T-helper 22 cell (primary cell): ENCODE data around the gene CASK.
"Not testable (repeated sequence)": the region's sequence is repeated elsewhere in the genome, so short reads cannot be mapped to it uniquely, and the experiment has no call there.

ENCODE experiments used
- DNase-seq: peaks from one replicate; pipeline ENCODE4 v3.0.0-alpha.2; 2020; ENCODE audit warnings: low read depth

CASK gene

DNA sequence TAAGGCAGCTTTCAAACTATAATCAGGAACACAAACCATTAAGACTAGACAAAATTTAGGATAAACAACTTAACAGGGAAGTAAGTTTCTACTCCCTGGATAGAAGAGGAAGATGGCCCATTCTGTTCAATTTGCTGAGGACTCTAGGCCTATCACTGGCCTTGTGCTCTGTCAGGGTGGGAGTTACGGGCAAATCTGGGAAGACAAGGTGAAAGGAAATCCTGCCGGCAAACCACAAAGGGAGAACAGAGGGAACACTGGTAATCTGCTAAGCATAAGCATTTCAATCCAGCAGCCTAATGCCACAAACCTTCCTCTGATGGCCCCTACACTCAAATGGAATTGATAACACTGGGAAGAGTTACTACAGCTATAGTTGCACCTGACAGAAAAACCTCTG is 191.1 kb downstream of the CASK start:
- no peak for DNase-seq

DNA sequence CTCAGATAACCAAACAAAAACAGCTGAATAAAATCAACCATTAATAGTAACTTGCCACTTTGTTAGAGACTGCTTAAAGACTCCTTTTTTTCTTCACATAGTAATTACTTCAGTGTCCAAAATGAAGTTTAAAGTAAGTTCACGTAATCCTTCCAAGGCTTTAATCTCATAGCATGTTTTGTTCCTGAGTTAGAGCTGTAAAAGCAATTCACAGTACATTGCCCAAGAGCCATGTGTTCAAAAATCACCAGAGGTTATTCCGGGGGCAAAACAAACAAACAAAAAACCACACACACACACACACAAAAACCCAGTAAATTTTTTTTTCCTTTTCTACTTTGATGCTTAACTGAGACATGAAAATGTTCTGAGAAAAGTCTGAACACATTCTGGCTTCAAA is 193.3 kb downstream of the CASK start:
- DNase-seq: no peak

DNA sequence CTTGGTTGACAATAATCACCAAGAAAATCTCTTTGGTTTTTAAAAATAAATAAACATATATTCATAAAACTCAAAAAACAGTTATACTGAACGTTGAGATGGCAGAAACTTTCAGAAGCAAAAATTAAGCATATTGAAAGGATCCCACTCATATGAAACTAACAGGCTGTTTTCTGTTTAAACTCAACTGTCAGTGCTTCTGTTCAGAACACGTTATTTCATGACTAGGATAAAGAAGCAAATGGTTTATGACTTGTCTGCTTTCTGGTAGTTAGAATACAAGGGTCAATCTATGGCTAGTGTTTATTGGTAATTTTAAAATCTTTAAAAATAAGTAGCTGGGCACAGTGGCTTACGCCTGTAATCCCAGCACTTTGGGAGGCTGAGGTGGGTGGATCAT is 195.2 kb downstream of the CASK start:
- DNase-seq: no peak

DNA sequence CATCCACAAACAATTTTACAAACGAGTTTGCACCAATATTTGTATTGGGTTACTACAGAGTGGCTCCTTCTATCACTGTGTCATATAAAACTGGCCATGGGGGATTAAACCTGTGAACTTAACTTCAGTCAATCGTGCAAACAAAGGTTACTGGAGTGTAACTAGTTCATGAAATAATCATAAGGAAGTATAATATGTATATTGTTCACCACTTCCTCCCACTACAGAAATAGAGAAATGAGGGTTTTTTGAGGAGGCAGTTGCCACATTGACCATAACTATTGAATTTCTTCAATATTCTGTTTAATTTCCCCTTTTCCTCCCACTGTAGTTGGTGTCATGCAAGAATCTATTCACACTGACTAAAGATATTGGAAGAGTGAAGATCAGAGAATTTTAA is 199.5 kb downstream of the CASK start, which contains the start of gene GPR82:
Gene GPR82, plus strand, starts transcription at position 356 of the 400 bp plus-strand sequence. CDS start 2,846 bp downstream, outside the sequence.
- no peak for DNase-seq

DNA sequence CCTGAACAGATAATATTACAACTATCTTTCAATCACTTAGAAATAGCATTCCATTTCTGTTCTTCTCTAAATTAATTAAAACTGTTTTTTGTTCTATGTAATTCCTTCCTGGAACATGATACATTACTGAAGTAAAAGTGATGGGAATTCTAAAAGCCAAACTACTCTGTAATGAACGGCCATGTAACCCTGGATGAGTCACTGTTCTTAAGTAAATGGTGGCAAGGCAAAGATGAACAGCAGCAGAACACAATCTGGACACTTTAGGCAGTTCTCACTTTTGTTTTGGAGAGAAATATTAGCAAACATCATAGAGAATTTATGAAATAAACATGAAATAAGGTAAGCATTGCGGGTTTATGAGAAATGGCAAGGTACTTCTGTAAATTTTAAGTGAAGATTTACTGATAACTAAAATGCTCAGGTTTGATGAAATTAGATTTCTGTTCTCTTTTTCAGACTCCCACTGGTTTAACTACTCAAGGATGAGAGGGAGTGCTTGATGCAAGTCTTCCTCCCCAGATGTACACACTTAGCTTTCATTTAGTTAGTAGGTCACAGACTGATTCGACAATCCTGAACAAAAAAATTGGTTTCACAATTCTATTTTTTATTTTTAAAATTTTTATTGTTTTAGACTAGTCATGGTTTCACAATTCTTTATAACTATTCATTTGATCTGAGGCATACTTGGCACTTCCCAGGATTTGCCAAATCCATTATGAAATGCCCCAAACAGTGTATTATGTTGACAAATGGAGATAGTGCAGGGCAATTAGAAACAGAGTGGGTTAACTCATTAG is 200.3 kb downstream of the CASK start:
- DNase-seq: no peak

DNA sequence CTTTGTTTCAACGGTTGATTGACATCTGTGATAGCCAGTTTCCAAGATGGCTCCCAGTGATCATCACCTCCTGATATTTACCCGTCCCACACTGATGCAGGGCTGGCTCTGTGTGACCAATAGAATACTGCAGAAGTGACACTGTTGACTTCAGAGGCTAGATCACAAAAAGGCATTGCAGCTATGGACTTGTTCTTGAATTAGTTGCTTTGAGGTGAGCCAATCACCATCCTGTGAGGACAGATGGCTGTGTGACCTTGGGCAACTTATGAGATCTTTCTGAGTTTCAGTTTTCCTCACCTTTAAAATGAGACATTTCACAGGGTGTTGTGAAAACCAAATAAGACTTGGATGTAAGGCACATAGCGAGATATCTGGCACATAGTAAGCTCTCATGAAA is 201.1 kb downstream of the CASK start:
- no peak for DNase-seq

DNA sequence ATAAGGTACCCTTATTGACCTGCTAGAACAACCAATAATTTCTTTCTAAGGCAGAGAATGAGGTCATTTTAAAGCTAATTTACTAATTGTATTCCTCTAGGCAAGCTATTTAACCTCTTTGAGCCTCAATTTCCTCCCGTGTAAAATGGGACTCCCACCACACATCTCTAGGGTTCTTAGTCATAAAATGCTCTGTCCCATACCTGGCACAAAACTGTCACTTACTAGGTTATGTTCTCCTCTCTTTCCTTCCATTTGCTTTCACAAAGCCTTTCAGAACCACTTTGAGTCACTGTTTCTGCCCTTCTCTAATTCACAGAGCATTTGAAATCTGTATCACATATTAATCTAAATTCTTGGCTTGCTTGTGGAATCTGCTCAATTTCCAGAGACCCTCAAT is 201.8 kb downstream of the CASK start:
- DNase-seq: no peak

DNA sequence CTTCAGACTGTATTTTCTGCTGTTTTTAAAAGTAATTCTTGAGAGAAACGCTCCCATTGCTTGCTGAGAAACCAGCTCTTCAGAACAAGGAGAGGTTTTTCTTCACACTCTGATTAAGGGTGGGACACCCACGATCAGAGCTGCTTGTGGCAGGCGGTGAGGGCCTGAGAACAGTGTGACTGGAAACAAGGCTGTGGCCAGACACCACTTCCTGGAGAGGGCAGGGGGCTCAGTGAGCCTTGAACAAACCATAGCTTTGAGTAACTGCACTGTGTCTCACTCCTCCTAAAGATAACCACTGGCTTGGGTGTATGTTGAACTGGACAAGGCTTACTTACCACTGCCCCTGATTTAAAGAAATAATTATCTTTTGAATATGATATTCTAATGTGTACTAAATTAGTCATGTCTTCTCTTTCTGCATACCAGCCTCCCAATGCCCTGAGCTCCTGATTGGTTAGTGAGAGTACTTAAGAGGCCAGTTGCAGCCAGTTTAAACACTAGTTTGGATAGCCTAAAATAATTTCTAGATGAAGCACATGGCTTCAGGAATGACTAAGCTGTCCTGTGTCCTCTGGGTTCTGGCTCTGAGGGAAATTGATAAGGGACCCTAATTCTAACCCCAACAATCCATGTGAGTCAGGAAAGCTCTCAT is 203.1 kb downstream of the CASK start:
- no peak for DNase-seq

DNA sequence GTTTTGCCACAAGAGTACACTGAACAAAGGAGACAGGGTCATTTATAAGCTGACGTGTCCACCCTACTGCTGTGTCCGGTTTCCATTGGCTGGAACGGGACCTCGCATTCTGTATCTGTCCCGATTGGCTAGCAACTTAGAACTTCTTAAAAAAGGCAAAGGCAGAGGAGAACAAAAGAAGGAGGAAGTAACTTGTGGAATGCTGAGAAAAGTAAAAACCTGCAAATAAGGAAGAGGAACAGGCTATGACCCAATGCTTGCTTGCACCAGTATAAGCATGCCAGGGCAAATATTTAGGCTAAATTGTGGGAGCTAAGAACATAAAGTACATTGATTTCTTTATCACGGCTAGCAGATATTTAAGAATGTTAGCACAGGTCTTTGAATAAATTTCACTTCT is 203.7 kb downstream of the CASK start:
- not testable (repeated sequence) for DNase-seq

DNA sequence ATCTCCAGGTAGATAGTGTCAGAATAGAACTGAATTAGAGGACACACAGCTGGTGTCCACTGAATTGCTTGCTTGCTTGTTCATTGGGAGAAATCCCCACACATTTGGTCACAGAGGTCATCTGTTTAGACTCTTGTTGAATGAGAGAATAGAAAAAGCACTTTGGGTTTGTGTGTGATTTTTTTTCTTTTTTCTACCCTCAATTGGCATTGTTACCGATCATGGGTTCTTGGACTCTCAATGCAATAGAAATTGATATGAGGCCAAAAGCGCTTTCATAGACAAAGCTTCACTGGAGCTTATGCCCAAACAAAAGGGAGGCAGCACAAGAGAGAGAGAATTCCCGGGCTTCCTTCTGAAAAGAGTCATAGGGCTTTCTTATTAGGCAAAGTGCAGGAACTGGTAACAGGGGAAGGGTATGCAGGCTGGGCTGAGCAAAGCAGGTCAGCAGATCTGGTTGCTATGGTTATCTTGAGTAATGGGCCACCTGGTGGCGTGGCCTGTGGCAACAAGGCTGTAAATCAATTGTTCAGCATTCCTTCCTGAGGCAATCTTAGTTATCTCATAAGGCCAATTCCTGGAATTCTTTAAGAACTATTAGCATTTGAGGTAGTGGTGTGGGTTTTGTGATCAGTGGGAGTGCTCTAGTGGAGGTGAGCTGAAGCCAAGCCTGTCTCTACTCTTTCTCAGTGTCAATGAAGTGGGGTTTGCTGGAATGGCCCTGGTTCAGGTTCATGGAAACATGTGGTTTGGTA is 204.7 kb downstream of the CASK start:
- no peak for DNase-seq

DNA sequence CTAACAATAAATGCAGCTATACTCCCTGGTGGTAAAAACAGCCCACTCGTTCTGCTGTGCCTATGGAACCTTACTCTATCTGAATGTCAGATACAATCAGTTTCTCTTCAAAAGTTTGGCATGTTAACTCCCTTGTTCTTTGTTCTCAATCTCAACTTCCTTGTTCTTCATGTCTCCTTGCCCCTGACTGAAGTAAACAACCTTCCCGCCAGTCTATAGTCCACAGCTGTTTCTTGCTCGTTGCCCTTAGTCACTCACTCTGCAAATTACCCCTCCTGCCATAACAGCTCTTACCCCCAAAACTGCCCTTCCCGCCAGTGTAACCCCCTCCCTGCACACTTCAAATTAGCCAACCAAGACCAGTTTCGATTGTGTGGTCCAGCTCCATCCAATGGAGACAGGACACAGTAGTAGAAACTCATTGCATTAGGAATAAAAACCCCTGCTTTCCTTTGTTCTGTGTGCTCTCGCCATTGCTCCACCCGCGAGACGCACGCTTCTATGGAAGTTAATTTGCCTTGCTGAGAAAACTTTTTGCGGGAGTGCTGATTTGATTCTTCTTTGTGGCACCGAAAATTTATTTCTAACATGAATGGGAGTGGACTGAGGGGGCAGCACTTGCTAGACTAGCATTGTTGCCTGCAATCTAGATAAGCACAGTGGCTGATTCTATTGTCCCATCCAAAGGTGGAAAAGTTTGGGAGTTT is 206.4 kb downstream of the CASK start:
- no peak for DNase-seq

DNA sequence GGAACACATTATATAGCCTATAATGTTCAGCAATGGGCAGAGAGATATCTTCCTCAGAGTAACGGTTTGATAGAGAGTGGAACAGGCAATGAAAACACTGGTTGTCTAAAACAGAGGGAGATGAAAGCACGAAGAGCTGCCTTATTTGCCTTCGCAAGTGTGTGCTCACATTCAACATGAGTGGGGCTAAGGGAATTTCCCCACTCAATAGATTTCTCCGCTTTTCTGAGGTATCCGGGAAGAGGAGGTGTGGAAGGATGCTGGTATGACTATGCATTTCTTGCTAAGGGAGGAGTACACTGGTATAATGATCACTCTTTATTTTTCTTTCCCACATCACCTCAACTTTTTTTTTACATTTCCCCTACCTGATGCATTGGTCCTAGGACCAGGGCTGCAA is 207.1 kb downstream of the CASK start:
- no peak for DNase-seq

DNA sequence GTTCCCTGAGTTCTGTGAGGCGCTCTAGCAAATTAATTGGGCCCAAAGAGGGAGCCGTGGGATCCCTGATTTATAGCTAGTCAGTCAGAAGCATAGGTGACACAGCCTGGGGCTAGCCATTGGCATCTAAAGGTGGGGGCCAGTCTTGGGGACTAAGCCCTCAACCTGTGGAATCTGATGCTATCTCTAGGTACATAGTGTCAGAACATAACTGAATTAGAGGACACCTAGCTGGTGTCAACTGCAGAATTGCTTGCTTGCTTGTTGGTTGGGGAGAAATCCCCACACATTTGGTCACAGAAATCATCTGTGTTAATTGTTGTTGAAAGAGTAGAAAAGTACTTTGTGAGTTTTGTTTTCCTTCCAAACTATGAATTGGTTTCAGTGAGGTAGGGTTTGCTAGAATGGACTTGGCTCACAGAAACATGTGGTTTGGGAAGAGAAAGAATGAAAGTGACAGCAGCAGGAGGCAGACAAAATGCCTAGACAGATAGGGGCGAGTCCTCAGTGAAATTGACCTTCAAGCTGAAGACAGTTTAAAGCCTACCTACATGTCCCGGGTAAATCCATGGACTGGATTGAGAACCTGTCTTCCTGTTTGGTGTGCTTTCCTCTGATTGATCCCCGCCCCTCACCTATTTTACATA is 212.2 kb downstream of the CASK start:
- DNase-seq: no peak

DNA sequence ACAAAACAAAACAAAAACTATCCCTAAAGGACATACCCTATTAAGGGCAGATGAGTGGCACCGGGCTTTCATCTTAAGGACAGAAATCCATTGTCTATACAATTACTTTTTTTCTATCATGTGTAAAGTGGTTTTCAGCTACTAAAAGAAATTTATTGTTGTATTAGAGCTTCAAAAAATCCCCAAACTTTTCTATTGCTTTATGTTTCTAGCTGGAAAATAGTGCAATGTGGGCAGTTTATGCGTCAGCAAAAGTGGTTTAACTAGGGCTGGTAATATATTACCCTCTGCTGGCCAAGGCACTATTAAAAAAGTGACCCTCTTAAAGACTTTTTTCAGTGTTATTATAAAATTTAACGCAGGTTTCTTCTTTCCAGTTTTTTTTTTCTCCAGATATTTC is 214.9 kb downstream of the CASK start:
- no peak for DNase-seq

DNA sequence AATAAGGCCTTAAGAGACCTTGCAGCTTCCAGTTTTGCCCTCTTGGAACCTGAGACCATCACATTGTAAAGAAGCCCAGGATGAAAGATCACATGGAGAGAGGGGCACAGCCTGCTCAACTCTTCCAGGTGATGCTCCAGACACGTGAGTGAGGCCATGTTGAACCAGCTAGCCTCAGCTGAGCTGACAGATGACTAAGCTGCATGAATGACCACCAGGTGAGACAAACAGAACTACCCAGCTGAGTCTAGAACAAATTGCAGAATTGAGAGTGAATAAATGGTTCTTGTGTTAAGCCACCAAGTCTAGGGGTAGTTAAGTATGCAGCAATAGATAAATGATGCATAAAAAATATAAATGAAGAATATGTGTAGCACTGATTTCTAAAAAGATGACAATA is 216.1 kb downstream of the CASK start:
- no peak for DNase-seq

DNA sequence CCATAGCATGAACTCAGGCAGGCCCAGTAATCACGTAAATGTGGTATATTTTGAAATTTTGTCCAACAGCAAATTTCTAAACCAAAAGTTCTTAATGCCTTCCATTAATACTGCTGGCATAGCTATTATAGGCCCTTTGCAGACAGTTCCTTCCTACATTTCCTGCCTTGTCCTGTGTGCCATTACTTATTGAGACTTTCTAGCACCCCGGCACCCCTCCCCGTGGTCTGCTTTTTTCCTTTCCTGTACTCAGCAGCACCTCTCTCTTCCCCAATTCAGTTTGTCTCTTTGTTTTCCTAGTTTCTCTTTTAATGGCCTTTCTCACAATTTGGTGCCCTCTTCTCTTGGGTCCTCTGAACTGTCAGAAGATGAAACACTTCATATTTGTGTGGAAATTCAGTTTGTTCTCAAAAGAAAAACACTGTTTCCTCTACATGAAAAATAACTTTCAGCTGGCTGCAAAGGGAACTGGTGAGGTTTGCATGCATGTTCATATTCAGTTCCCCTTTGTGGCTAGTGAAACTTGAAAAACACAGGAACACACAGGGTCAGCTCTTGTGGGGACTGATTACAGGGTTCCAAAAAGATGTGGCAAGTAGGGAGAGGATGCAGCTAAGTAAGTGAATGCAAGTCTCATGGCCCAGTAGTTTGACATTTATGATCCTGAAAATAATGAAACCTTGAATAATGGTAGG is 217.5 kb downstream of the CASK start:
- no peak for DNase-seq

DNA sequence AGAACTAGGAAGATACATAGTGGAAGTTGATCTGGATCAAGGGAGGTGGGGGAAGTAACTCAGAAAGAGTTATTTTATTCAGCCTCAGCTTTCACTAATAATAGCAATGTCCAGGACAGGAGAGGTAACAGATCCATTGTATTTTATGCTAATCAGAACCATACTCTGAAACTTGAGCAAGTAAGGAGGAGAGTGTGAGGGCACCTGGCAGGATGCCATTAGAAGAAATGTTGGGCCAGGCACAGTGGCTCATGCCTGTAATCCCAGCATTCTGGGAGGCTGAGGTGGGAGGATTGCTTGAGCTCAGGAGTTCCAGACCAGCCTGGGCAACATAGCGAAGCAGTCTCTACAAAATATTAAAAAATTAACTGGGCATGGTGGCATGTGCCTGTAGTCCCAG is 218.3 kb downstream of the CASK start:
- no peak for DNase-seq

DNA sequence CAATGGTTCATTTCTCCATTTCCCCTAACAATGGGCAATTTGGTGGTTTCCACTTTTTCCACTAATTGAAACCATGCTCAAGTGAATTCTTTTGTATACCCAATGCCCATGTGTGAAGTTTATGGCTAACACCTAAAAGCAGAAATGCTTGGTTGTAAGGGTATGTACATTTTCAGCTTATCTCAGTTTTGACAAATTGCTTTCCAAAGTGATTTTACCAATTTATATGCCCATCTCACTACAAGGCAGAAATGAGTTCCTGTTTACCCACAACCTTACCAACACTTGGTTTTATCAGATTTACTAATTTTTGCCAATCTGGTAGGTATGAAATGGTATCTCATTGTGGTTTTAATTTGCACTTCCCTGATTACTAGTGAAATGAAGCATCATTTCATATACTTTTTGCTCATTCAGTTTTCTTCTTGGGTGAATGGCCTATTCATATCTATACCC is 219.8 kb downstream of the CASK start:
- no peak for DNase-seq

DNA sequence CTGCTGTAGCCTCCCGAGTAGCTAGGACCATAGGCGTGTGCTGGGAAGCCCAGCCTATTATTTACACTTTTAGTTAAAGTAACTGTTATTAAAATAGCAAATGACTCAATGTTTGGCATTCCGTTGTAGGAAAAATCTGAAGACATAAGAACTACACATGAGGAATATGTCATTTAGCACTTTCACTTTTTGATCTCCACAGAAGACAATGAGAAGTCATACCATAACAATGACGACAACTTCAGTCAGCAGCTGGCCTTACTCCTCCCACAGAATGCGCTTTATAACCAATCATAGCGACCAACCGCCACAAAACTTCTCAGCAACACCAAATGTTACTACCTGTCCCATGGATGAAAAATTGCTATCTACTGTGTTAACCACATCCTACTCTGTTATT is 227.9 kb downstream of the CASK start:
- DNase-seq: no peak

DNA sequence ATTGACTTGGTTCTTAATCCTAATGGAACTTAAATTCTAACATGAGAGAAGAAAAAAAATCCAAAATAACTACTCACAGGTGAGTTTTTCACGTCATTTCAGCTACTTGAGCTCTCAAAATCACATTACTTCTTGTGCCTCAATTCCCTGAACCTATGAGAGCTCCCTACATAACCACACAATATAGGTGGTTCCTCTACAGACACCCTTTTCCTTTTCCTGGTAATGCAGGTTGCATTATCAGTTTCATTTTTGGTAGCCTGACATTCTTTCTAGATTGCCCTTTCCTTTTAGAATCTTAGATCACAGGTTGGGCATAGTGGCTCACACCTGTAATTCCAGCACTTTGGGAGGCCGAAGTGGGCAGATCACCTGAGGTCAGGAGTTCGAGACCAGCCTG is 230.3 kb downstream of the CASK start:
- DNase-seq: no peak

DNA sequence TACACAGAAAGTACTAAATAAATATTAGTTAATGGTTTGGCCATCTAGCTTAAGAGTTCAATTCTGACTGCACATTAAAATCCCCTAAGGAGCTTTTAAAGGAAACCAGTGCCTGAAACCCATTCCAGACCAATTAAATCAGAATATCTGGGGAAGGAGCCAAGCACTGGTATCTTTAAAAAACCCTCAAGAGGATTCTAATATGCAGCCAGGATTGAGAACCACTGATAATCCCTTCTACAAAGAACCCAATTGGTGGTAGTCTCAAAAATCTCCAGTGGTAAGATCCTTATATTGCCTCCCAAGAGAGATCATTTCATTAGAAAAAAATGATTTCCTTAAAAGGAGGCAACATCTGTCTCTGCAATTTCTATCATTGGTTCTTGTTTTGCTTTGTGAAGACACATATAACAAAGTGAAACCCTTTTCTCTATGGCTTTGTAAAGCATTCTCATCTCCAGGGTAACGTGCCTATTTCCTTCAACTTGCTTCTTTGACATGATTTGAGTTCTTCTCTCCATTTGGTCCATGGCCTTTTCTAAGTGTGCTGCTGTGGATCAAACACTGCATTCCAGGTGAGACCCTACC is 231.1 kb downstream of the CASK start:
- DNase-seq: no peak
